RWPE2 (cell line): Measurements from ENCODE around the gene PARVG.

Source experiments
- ATAC-seq: fragments of 200-7000 bp; cut with Tn5 transposase; 3 replicates; pipeline ENCODE4 v1.9.1; 2021; ENCODE audit warnings: low read depth
- DNase-seq: peaks from one replicate; pipeline ENCODE4 v3.0.0-alpha.2; 2020; ENCODE audit warnings: low spot score
- H3K27ac ChIP-seq: fragments of 450-650 bp; 2 replicates; pipeline ENCODE4 v1.5.1; 2017; ENCODE audit warnings: mild to moderate bottlenecking; ENCODE audit not compliant: poor library complexity, severe bottlenecking
- H3K27me3 ChIP-seq: fragments of 250-450 bp; sonication (Bioruptor Pico); 2 replicates; pipeline ENCODE4 v1.5.1; 2021; ENCODE audit warnings: mild to moderate bottlenecking, moderate library complexity; ENCODE audit not compliant: insufficient read depth, poor library complexity, severe bottlenecking
- H3K36me3 ChIP-seq: fragments of 250-450 bp; sonication (Bioruptor Pico); 2 replicates; pipeline ENCODE4 v1.5.1; 2020; ENCODE audit warnings: low read depth, mild to moderate bottlenecking, moderate library complexity
- H3K4me1 ChIP-seq: fragments of 250-450 bp; sonication (Bioruptor Pico); 2 replicates; pipeline ENCODE4 v1.5.1; 2021; ENCODE audit warnings: mild to moderate bottlenecking, moderate library complexity; ENCODE audit not compliant: insufficient read depth, poor library complexity, severe bottlenecking
- H3K4me3 ChIP-seq: fragments of 250-450 bp; sonication (Bioruptor Pico); 2 replicates; pipeline ENCODE4 v1.5.1; 2021; ENCODE audit warnings: mild to moderate bottlenecking, moderate library complexity; ENCODE audit not compliant: severe bottlenecking
- H3K9me3 ChIP-seq: fragments of 250-450 bp; sonication (Bioruptor Pico); 2 replicates; pipeline ENCODE4 v1.5.1; 2021; ENCODE audit warnings: mild to moderate bottlenecking, moderate library complexity; ENCODE audit not compliant: severe bottlenecking
- TF ChIP-seq, protein P1 (sequence below): fragments of 450-650 bp; IDR thresholded peaks from one replicate; pipeline ENCODE4 v1.5.1; 2017; ENCODE audit warnings: mild to moderate bottlenecking, moderate library complexity; ENCODE audit not compliant: poor library complexity, severe bottlenecking

Gene PARVG

DNA sequence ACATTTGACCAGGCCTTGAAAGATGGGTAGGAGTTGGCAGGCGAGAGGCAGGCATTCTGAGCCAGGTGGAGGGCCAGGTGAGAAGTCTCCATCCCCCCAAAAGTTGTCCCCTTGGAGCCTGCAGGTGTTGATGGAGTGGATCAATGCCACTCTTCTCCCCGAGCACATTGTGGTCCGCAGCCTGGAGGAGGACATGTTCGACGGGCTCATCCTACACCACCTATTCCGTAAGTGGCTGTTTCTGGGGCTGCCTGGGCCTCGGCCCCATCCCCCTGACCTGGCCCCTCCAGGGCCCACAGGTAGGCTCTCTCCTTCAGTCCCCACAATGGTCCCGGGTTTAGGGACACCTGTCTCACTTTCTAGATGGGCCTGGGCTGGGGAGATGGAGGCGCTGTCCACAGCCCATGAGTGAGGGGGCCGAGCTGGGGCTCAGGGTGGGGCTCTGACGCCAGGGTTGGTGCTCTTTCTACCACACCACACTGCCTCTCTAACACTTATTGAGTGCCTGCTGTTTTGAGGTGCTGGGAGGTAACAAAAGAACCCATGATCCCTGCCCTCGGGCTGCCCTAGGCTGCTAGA lies 7.0 kb downstream of the PARVG start:
- TF ChIP-seq, protein P1, sequence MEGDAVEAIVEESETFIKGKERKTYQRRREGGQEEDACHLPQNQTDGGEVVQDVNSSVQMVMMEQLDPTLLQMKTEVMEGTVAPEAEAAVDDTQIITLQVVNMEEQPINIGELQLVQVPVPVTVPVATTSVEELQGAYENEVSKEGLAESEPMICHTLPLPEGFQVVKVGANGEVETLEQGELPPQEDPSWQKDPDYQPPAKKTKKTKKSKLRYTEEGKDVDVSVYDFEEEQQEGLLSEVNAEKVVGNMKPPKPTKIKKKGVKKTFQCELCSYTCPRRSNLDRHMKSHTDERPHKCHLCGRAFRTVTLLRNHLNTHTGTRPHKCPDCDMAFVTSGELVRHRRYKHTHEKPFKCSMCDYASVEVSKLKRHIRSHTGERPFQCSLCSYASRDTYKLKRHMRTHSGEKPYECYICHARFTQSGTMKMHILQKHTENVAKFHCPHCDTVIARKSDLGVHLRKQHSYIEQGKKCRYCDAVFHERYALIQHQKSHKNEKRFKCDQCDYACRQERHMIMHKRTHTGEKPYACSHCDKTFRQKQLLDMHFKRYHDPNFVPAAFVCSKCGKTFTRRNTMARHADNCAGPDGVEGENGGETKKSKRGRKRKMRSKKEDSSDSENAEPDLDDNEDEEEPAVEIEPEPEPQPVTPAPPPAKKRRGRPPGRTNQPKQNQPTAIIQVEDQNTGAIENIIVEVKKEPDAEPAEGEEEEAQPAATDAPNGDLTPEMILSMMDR = no peak
- no peak overlapping the region for H3K27ac ChIP-seq
- H3K36me3 ChIP-seq = no peaks in the 10 kb centered on the region
- H3K27me3 ChIP-seq = peaks cover 18% of the 10 kb centered on the region
- H3K4me1 ChIP-seq = no peaks in the 10 kb centered on the region
- H3K9me3 ChIP-seq = no peaks in the 10 kb centered on the region
- ATAC-seq (no peak), DNase-seq (no peak)
- H3K4me3 ChIP-seq = no peak overlapping the region

DNA sequence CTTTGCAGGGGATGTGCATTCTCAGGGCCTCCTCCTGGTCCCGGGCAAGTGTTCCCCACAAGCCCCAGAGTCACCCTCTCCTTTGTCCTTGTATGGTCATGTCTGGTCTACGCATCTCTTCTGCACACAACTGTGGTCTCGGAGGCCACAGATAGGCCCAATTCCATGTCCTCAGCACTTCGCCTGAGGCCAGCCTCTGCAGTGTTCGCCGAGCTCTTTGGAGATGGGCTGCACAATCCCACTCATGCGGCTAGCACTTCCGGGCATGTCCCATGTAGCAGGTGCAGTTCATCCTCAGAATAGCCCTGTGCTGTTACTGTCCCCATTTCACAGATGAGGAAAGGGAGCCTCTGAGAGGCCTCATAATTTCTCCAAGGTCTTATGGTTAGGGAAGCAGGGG lies 7.6 kb downstream of the PARVG start:
- Histone ChIP-seq H3K36me3 (no peaks in the 10 kb centered on the region), H3K27ac (no peak overlapping the region), H3K9me3 (no peaks in the 10 kb centered on the region), H3K27me3 (peaks cover 18% of the 10 kb centered on the region), H3K4me3 (no peak overlapping the region), H3K4me1 (no peaks in the 10 kb centered on the region)
- DNase-seq (no peak), ATAC-seq (no peak)
- TF ChIP-seq, protein P1 = no peak

DNA sequence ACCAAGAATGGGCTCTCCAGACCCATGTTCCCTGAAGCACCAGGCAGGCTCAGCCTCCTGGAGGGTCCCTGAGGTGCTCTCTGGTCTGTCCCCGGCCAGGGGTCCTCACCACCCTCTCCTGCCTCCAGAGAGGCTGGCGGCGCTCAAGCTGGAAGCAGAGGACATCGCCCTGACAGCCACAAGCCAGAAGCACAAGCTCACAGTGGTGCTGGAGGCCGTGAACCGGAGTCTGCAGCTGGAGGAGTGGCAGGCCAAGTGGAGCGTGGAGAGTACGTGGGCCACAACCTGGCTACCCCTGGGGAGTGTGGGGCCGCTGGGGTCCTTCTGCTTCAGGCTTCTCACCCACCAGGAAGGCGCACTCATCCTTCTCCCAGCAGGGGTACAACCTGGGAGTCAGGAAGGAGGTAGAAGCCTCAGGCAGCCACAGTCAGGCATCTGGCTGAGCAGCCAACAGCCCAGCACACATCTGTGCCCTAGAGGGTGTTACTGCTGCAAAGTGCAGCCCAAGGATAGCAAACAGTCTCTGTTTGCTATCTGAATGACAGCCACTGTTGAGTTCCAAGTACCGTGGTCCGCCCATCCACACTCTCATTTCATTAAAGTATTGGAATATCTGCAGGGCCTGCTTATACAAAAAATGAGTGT lies 8.4 kb downstream of the PARVG start:
- Histone ChIP-seq H3K4me3 (no peak overlapping the region), H3K36me3 (no peaks in the 10 kb centered on the region), H3K9me3 (no peaks in the 10 kb centered on the region), H3K27me3 (peaks cover 16% of the 10 kb centered on the region), H3K27ac (no peak overlapping the region), H3K4me1 (no peaks in the 10 kb centered on the region)
- ATAC-seq = no peak
- DNase-seq = no peak
- TF ChIP-seq, protein P1 = no peak

DNA sequence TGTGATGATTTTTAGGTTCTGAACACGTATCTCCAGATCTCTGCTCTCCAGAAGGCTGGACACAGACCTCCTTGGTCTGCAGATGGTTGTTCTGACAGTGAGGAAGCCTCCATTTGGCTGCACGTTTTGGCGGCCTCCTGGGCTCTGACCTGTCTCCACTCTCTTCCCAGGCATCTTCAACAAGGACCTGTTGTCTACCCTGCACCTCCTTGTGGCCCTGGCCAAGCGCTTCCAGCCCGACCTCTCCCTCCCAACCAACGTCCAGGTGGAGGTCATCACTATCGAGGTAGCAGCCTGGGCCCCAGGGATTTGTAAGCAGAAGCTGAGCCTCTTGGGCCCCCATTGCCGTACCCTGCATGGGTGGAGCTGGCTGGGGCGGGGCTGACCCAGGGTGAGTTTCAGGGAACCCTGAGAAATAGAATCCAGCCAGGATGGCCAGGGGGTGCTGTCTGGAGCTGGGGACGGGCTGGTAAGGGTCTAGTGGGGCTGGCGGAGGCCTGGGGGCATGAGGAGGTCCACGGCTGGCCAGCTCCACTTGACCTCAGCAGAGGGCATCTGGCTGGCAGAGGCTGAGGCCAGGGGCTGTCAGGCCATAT lies 9.8 kb downstream of the PARVG start:
- TF ChIP-seq, protein P1 = no peak
- DNase-seq (no peak), ATAC-seq (no peak)
- no peak overlapping the region for H3K27ac ChIP-seq
- no peaks in the 10 kb centered on the region for H3K9me3 ChIP-seq
- no peaks in the 10 kb centered on the region for H3K36me3 ChIP-seq
- no peak overlapping the region for H3K4me3 ChIP-seq
- no peaks in the 10 kb centered on the region for H3K4me1 ChIP-seq
- H3K27me3 ChIP-seq = peaks cover 17% of the 10 kb centered on the region

DNA sequence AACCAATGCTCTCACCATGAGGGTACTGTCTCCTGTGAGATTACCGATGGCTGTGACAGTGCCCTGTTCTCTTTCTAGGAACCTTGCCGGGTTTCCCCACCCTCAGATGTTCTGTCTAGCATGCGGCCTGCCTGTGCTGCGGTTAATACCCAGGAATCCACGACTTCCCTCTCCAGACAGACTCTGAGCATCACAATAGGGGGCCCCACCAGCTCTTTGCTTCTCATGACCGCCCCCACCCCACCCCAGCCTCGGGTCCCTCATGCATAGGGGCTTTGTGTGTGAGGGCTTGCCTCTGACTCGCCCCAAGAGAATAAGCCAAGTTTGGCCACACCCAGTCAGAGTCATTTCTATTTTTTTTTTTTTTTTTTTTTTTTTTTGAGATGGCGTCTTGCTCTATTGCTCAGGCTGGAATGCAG lies 10.3 kb downstream of the PARVG start:
- DNase-seq (no peak), ATAC-seq (no peak)
- H3K36me3 ChIP-seq = no peaks in the 10 kb centered on the region
- H3K27me3 ChIP-seq = peaks cover 23% of the 10 kb centered on the region
- H3K27ac ChIP-seq = no peak overlapping the region
- TF ChIP-seq, protein P1 = no peak
- H3K9me3 ChIP-seq = no peaks in the 10 kb centered on the region
- no peak overlapping the region for H3K4me3 ChIP-seq
- H3K4me1 ChIP-seq = no peaks in the 10 kb centered on the region
